Left hindlimb (tissue), 1 donor: Measurements from ENCODE around the gene HPN.
"Not testable (repeated sequence)": the region's sequence is repeated elsewhere in the genome, so short reads cannot be mapped to it uniquely, and the experiment has no call there.

ENCODE experiments used
- DNase-seq: peaks from one replicate; pipeline ENCODE4 v3.0.0-alpha.2; 2018

HPN gene

DNA sequence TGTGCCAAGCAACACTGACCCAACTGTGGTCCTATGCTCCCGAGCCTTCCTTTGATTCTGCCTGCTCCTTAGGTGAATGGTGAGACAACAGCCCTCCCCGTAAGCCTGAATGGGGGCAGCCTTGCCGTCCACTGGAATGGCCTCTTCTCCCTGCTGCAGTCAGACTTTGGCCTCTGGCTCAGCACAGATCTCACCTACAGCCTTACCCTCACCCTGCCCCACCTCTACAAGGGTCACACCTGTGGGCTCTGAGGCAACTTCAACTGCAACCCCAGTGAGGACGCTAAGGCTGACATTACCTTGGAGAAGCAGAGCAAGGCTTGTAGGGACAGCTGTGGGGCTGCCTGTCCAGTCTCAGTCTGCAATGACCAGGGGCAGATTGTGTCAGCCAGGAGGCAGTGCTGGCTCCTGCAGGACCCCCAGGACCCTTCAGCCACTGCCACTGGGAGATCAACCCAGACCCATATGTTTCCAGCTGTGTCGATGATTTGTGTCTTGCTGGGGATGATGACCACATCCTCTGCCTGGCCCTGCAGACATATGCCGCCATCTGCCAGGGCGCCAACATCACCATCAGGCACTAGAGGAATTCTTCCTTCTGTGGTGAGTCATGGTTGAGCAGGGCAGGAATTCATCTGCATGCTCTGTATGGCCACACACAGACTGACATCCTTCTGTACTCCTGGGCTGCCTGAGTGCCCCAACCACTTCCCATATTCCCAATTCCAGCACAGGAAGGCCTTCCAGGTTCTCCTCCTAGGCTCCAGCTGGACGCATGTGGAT is 46.8 kb downstream of the HPN start:
- DNase-seq: no peak

GRCh38 chr19:35089554-35089953 is 48.0 kb downstream of the HPN start:
- DNase-seq: no peak

DNA sequence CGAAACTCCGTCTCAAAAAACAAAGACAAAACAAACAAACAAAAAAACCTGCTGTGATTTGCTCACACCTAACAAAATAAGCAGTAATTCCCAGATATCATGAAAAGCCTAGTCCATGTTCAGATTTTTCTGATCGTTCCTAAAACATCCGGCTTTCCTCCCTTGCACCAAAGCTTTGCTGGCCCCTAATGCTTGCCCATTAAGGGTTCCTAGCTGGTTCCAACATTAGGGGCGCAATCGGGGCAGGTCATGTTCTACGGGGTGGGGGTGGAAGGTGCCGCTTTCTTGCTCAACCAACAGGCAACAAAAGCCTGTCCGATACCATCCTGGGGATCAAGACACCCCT is 48.6 kb downstream of the HPN start:
- no peak for DNase-seq

- peak; percentile 60 for DNase-seq
Observed at GRCh38 chr19:35090506-35091214, 49.1 kb downstream of the HPN start.

GRCh38 chr19:35093430-35093829 is 51.9 kb downstream of the HPN start:
- DNase-seq: no peak

DNA sequence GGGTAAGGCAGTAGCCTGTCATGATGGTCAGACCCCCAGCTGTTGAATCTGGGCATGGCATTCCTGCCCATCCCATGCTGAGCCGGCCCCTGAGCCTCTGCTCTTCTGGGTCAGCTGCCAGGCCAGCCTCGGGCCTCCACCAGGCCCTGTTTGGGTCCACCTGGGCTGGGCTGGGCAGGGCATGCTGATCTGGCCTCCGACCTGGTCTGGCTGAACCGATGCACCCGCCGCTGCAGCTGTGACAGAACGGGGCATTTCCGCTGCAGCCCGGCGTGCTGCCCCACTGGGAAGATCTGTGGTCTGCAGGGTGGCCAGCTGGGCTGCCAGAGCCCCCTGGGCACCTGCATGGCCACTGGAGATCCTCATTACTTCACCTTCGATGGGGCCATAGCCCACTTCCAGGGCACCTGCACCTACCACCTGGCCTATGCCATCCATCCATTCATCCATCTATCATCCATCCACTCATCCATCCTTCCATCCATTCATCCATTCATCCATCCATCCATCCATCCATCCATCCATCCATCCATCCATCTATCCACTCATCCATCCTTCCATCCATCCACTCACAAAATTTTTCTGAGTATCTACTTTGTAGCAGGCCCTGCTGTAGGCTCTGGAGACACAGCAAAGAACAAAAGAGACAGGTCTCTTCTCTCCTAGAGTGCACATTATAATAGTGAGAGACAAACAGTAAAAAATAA is 52.6 kb downstream of the HPN start:
- no peak for DNase-seq

GRCh38 chr19:35094656-35095055 is 53.1 kb downstream of the HPN start:
- no peak for DNase-seq

DNA sequence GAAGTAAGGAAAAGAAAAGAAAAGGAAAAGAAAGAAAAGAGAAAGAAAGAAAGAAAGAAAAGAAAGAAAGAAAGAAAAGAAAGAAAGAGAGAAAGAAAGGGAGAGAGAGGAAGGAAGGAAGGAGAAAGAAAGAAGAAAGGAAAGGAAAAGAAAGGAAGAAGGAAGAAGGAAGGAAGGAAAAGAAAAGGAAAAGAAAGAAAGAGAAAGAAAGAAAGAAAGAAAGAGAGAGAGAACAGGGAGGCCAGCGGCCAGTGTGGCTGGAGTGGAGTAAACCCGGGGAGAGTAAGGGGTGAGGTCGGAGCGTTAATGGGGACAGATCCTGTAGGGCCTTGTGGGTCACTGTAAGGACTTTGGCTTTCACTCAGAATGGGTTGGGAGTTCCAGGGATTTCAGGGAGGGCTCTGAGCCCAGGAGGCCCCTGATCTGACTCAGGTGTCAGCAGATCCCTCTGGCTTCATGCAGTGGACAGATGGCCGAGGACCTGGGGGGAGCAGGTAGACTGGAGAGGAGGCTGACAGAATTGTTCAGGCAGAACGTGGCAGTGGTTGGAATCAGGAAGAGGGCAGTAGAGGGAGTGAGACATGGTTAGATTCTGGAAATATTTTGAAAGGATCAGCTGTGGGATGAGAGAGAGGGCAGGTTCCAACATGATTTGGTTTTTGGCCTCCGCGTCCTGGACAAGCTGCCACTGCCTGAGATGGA is 54.3 kb downstream of the HPN start:
- no peak for DNase-seq

DNA sequence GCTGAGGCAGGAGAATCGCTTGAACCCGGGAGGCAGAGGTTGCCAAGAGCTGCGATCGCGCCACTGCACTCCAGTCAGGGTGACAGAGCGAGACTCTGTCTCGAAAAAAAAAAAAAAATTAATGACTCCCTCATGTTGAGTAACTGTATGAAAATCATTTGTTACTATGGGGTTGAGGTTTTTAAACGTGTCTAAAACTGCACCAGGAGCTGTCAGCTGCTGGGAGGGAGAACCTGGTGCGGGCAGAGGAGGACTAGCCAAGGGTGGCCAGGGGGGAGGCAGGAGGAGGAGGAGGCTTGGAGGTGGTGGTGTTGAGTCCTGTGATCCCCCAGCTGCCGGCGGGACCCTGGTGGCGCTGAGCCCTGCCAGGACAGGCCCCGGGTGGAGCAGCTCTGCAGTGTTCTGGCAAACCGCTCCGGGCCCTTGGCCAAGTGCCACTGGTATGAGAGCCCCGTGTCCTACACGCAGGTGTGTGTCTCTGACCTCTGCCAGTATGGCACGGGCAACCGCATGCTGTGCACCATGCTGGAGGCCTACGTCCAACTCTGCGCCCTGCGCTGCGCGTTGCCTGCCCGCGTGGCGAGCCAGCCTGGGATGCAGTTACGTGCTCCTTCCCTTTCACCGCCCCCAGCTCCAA is 57.0 kb downstream of the HPN start:
- no peak for DNase-seq

GRCh38 chr19:35099155-35099896 is 57.8 kb downstream of the HPN start:
- no peak for DNase-seq

DNA sequence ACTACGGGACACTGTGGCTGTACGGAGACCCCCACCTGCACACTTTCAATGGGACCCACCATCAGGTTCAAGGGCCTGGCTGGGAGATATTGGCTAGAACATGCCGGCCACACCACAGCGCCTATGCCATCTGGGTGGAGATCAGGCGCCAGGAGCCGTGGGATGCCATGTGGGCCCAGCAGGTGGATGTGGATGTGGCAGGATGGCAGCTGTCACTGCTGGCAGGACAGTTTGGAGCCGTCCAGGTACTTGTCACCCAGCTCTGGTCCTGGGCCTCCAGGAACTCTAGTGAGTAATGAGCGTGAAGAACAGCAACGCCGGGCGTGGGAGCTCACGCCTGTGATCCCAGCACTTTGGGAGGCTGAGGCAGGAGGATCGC is 58.4 kb downstream of the HPN start:
- DNase-seq: no peak

- DNase-seq: no peak
Observed at GRCh38 chr19:35100588-35101533, 59.3 kb downstream of the HPN start.

DNA sequence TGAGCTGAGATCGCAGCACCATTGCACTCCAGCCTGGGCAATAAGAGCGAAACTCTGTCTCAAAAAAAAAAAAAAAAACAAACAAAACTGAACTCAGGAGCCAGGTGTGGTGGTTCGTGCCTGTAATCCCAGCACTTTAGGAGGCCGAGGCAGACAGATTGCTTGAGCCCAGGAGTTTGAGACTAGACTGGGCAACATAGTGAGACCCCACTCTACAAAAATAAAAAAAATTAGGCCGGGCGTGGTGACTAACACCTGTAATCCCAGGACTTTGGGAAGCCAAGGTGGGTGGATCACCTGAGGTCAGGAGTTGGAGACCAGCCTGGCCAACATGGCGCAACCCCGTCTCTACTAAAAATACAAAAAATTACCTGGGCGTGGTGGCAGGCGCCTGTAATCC is 60.4 kb downstream of the HPN start:
- not testable (repeated sequence) for DNase-seq

DNA sequence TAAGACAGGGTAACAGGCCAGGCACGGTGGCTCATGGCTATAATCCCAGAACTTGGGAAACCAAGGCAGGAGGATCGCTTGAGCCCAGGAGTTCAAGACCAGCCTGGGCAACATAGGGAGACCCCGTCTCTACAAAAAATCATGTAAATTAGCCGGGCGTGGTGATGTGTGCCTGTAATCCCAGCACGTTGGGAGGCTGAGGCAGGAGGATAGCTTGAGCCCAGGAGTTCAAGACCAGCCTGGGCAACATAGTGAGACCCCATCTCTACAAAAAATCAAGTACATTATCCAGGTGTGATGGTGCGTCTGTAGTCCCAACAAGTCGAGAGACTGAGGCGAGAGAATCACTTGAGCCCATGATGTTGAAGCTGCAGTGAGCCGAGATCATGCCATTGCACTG is 62.1 kb downstream of the HPN start:
- not testable (repeated sequence) for DNase-seq

DNA sequence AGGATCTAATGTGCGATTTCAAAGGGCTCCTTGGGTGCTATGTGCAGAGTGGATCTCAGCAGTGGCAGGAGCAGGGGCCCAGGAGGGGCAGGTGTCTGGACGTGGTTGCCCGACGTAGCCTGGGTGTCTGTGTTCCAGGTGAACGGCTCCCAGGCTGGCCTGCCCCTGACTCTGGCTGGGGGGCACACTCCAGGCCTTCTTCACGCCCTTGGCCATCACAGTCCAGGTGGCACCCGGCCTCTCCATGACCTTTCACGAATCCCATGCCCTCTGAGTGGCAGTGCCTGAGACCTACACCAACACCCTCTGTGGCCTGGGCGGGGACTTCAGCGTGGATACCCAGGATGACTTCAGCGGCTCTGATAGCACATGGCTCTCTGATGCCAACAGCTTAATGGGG is 62.8 kb downstream of the HPN start:
- no peak for DNase-seq

GRCh38 chr19:35105047-35105410 is 63.5 kb downstream of the HPN start:
- DNase-seq: no peak

DNA sequence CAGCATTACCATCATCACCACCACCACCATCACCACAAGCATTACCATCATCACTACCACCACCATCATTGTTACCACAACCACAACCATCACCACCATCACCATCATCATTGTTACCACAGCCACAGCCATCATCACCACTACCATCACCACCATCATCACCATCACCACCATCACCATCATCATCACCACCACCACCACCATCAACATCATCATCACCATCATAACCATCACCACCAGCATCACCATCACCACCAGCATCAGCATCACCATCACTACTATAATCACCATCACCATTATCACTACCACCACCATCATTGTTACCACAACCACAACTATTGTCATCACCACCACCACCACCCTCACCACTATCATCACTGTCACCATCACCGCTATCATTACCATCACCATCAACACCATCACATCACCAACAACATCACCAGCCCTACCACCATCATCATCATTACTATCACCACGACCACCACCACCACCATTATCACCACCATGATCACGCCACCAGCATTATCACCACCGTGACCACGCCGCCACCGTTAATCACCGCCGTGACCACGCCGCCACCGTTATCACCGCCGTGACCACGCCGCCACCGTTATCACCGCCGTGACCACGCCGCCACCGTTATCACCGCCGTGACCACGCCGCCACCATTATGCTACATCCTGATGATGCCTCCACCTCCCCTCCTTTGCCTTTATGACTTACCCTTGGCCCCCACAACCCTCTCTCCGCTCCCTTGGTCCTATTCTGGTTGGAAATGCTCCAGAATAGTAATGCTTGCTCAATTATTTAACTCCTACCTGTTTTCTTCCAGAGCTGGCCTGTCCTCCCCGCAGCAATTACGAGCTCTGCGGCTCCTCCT is 64.1 kb downstream of the HPN start:
- DNase-seq: no peak

GRCh38 chr19:35106291-35106583 is 64.7 kb downstream of the HPN start:
- no peak for DNase-seq

GRCh38 chr19:35106898-35107541 is 65.5 kb downstream of the HPN start:
- no peak for DNase-seq

GRCh38 chr19:35107545-35107944 is 66.0 kb downstream of the HPN start:
- no peak for DNase-seq
